HT1080 (cell line): ENCODE measurements around the gene HDAC4. TPM values are rescaled to one million over a fixed set of nuclear protein-coding genes. Genes with fewer than 3 reads are reported as not detected.

Experiments used
- DNase-seq: peaks from one replicate; pipeline ENCODE4 v3.0.0-alpha.2; 2015; ENCODE audit warnings: low read depth
- total RNA-seq: library from RNA; depleted of rRNA; stranded (reverse); fragments of >200 nt; shearing (Covaris generic); gene quantifications from 2 replicates; pipeline ENCODE4 v1.2.3, GENCODE V29; 2014

The HDAC4 gene
- total RNA-seq, 1 experiment from 2014 or later = 2.8 TPM

GRCh38 chr2:239354132-239354790 lies 46.6 kb downstream of the HDAC4 start:
- DNase-seq = no peak

- DNase-seq = no peak
These were observed 47.1 kb downstream of the HDAC4 start for GRCh38 chr2:239353692-239354091.

GRCh38 chr2:239351687-239352086 lies 49.1 kb downstream of the HDAC4 start:
- no peak for DNase-seq

GRCh38 chr2:239349453-239350135 lies 51.2 kb downstream of the HDAC4 start:
- no peak for DNase-seq

- no peak for DNase-seq
These were observed 52.0 kb downstream of the HDAC4 start for GRCh38 chr2:239348563-239349452.

GRCh38 chr2:239346676-239347075 lies 54.1 kb downstream of the HDAC4 start:
- DNase-seq = no peak

- no peak for DNase-seq
These were observed 55.6 kb downstream of the HDAC4 start for GRCh38 chr2:239345251-239345650.

- DNase-seq = no peak
These were observed 56.0 kb downstream of the HDAC4 start for GRCh38 chr2:239344857-239345216.

GRCh38 chr2:239343946-239344856 lies 56.6 kb downstream of the HDAC4 start:
- no peak for DNase-seq

GRCh38 chr2:239343460-239343859 lies 57.4 kb downstream of the HDAC4 start:
- DNase-seq = no peak

- DNase-seq = no peak
These were observed 59.0 kb downstream of the HDAC4 start for GRCh38 chr2:239341840-239342239.

- no peak for DNase-seq
These were observed 59.6 kb downstream of the HDAC4 start for GRCh38 chr2:239341146-239341732.

GRCh38 chr2:239339726-239340601 lies 60.9 kb downstream of the HDAC4 start:
- DNase-seq = no peak

GRCh38 chr2:239339241-239339640 lies 61.6 kb downstream of the HDAC4 start:
- DNase-seq = no peak

GRCh38 chr2:239337877-239338484 lies 62.8 kb downstream of the HDAC4 start:
- DNase-seq = no peak

- DNase-seq = no peak
These were observed 63.5 kb downstream of the HDAC4 start for GRCh38 chr2:239337122-239337876.

- DNase-seq = no peak
These were observed 69.3 kb downstream of the HDAC4 start for GRCh38 chr2:239331560-239331959.

- DNase-seq = no peak
These were observed 70.0 kb downstream of the HDAC4 start for GRCh38 chr2:239330836-239331235.
